NCI-H524 treated with DMSO at 0.1 percent for 48 hours (cell line): ENCODE data around the gene CCDC184.
"Not testable (repeated sequence)": the region's sequence is repeated elsewhere in the genome, so short reads cannot be mapped to it uniquely, and the experiment has no call there.

ENCODE experiments used
- DNase-seq: peaks from one replicate; lab custom pipeline; 2025; lab: John Stamatoyannopoulos, UW

CCDC184 gene

DNA sequence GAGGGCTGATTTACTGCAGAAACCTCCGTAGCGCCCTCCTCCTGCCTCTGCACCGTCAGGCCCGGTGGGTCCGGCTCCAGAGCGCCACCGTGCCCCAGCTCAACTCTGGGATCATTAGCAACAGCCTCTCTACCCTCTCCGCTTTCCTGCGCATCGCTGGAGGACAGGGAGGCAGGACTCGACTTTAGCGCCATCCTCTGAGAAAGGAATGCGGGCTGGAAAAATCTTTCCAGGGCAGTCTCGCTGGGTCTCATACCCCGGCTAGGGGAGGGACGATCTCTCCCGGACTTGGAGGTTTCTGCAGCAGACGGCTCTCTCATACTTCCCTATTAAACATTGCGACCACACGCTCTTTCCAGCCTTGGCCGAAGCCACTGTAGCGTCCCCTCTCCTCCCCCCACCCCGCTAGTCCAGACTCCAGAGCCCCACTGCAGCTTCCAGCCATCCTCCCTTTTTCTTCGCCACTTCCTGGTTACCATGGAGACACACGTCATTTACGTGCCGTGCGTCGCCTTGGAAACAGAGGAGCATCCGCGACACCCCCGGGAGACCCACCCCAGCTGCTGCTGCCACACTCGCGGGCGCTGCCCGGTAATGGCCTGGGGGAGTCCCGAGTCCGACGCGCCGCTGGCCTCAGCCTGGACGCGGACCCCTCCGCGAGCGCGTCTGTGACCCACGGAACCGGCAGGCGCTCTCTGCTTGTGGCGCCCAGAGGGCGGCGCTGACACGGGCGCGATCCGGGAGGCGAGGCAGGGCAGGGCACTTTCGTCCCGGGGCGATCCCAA lies at the start of gene CCDC184:
TSS of gene CCDC184 (plus strand) at position 554 of the 785 bp plus-strand sequence. CDS start 479 bp downstream, outside the sequence.
- peak; percentile 66 for DNase-seq

DNA sequence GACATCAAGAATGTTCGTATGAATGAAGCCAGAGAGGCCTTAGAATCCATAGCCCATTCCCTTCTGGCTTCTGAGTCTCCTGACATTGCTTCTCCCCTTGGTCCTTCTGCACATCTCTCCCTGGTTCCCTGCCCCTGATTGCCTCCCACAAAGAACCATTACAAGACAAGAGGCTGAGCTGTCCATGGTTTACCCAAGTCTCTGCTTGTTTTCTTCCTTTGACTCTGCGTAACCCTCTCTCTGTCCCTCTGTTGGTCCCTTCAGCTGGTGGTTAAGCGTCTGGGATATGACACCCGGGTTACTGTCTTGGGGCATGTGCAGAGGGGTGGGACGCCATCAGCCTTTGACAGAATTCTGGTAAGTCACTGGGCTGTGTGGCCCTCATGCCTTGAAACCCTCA lies 48.4 kb upstream of the CCDC184 start:
- no peak for DNase-seq

DNA sequence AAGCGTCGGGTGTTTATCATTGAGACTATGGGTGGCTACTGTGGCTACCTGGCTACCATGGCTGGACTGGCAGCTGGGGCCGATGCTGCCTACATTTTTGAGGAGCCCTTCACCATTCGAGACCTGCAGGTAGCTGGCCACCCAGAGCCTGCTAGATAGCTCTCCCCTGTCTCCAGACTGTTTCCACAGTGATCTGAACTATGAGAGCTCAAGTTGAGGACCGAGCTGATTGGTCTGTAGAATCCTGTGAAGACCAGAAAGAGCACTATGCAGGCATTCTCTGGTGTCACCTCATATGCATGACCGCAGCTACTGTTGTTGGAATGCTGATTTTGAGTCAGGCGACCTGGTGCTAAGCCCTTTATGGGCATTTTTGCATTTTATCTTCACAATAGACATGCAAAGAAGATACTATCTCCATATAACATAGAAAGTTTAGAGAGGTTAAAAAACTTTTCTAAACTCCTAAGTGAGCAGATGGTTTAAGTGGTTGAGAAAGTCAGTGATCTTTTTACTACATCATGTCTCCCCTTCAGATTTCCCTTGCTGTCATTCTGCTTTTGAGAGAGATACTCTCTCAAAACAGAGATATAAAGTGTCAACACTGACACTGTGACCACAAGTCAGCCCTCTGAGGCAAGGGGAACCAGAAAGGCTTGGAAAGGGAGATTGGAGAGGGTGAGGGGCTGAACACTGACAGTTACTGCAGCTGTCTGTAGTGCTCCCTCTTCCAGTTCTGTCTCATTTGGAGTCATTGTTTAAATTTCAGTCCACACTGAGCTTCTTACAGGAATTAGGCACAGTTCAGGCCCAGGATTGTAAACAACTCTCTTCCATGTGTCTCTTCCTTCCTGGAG lies 40.4 kb upstream of the CCDC184 start:
- no peak for DNase-seq

GRCh38 chr12:48143898-48144297 lies 39.5 kb upstream of the CCDC184 start:
- no peak for DNase-seq

DNA sequence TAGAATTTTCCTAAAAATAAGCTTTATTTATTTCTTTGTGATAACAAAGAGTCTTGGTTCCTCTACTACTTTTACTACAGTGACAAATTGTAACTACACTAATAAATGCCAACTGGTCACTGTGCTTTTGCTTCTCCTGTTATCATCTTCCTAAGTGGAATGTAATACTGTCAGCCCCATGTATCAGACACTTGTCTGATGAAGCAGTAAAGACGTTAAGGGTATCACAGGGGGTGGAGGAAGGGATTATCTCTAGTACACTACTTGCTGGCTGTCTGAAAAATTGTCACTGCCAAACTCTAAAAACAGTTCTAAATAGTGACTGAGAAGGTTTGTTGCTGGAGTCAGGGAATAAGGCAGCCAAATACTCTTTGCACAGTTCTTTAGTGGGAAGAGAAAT lies 37.5 kb upstream of the CCDC184 start:
- DNase-seq = no peak

- DNase-seq = no peak
These were observed 32.2 kb upstream of the CCDC184 start for GRCh38 chr12:48151103-48151771.

- not testable (repeated sequence) for DNase-seq
These were observed 27.7 kb upstream of the CCDC184 start for GRCh38 chr12:48155786-48156185.

GRCh38 chr12:48156652-48157017 lies 26.8 kb upstream of the CCDC184 start:
- no peak for DNase-seq

DNA sequence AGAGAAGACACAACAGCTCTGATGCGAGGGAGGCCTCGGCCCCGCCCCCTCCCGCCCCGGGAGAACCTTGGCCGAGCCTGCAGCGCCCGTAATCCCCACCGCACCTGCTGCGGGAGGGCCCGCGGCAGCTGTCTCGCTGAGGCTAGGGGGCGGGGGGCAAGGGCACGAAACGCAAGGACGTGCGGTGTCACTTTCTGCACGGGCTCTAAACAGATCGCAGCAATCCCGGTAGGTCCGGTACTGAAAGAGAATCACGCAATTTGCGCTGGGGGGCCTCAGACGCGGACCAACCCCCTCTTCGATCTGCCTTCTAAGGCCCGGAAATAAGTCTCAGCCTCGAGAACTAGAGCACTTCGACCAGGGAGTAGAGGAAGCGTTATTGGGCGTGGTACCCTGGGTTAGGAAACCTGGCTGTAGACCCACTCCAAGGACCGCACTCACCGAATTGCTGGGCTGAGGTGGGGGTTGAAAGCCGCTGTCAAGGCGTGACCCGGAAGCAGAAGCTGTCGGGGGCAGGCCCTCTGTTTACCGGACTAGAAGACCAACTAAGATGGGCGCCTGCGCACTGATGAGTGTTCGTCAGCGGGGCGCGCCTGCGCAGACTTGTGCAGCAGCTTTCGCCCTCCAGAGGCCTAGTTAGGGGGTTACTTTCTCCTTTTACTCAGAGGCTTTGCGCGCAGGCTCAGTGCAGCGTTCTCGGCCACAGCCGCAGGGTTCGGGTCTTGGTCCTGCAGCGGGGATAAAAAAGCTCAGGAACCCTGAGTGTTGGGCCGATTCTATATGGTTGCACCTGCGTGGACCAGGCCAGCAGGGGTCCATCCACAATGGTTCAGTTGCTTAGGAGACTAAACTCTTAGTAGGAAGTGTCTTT lies 26.2 kb upstream of the CCDC184 start, which contains the start of gene ASB8:
TSS of gene ASB8 (minus strand) at position 498 of the 871 bp plus-strand sequence. CDS start 4,019 bp downstream, outside the sequence.
- peak; percentile 91 for DNase-seq

DNA sequence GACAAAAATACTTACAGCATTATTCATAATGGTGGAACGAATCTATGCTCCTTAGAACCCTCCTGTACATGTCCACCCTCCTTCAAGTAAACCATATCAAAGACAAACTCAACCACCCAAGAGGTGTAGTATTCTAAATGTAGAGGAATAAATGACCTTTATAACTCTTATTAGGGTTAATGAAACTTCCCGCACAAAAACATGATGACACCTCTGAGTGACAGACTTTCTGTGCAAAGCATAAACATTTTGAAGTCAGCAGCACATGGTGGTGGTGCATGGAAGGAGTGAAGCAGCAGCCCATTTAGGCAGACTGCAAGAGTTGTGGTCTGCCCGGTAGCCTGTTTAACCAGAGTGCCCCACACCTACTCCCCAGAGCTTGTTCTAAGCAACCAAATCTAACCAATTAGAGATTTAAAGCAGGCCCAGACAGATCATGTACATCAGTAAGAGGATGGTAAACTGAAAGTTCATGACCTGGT lies 25.5 kb upstream of the CCDC184 start:
- no peak for DNase-seq

DNA sequence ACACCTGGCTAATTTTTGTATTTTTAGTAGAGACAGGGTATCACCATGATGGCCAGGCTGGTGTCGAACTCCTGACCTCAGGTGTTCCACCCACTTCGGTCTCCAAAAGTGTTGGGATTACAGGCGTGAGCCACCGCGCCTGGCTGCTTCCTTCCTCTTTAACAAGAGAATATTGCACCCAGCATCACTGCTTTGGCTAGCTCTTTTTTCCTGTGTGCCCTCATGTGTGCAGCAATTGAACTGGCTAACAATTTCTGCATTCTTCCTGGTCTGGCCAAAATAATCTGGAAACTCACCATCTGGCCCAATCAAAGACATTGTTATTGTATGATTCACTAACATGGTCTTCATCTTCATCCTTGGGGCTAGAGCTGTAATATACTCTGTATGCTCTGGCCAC lies 23.4 kb upstream of the CCDC184 start:
- no peak for DNase-seq

GRCh38 chr12:48160807-48161206 lies 22.6 kb upstream of the CCDC184 start:
- DNase-seq = no peak

GRCh38 chr12:48163150-48163747 lies 20.2 kb upstream of the CCDC184 start:
- DNase-seq = no peak

- no peak for DNase-seq
These were observed 19.0 kb upstream of the CCDC184 start for GRCh38 chr12:48164451-48164850.

DNA sequence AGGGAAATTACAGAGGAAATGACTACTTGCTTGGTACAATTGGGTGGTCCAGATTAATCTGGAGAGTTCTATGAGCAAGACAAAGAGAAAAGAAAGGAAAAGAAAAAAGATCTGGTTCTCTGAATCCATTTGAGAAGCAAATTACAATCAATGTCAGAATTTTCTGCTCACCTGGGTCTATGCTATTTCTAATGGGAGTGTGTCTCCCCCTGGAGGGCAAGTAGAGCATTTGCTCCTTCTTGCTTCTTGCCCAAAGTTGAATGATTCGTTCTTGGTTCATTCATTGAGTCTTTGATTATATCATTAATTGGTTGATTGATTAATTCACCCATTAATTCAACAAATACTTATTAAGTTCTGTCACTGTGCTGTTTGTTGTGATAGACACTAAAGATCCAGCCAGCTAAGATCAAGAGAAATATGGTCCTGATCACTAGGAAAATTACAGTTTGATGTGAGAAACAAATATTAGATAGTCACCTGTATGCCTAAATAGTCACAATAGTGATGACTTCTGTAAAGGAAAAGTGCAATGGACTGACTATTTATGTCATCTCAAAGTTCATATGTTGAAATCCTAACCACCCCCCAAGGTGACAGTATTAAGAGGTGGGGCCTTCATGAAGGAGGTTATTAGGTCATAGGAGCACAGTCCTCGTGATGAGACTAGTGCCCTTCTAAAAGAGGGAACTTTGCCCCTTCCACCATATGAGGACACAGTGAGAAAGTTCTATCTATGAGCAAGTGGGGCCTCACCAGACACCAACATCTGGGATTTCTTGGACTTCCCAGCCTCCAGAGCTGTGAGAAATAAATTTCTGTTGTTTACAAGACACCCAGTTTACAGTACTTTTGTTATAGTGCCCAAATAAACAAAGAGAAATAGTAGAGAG lies 18.1 kb upstream of the CCDC184 start:
- DNase-seq = no peak

GRCh38 chr12:48169011-48169410 lies 14.4 kb upstream of the CCDC184 start:
- DNase-seq = no peak

- DNase-seq = peak; percentile 17
These were observed 7.6 kb upstream of the CCDC184 start for GRCh38 chr12:48175613-48176416.

GRCh38 chr12:48176417-48176751 lies 7.1 kb upstream of the CCDC184 start:
- no peak for DNase-seq

GRCh38 chr12:48177982-48178381 lies 5.5 kb upstream of the CCDC184 start:
- DNase-seq = no peak
